ENCODE measurements around the gene RNF114. TPM values are rescaled to one million over a fixed set of nuclear protein-coding genes. Genes with fewer than 3 reads are reported as not detected.

RNF114 gene
- total RNA-seq, 3 donors from 2014 or later: 81.3 to 89.0 (median 88.2) TPM

- ATAC-seq (no peak), DNase-seq (no peak)
- intact Hi-C loops (cut with DNase I, micrococcal nuclease): no loop called here
- peaks cover 17% of the 10 kb centered on the region for H3K4me1 ChIP-seq (ENCODE audit: low read depth)
- H3K9me3 ChIP-seq: no peaks in the 10 kb centered on the region
- TF ChIP-seq CTCF (IDR thresholded peaks at IDR 0.05): no peak
- no peaks in the 10 kb centered on the region for H3K36me3 ChIP-seq (ENCODE audit: low read depth)
- no peak overlapping the region for H3K4me3 ChIP-seq
These were observed 49.4 kb downstream of the RNF114 start for GRCh38 chr20:49985617-49986016.

- H3K4me1 ChIP-seq (ENCODE audit: low read depth): peaks cover 17% of the 10 kb centered on the region
- no peaks in the 10 kb centered on the region for H3K9me3 ChIP-seq
- no peak for TF ChIP-seq CTCF (IDR thresholded peaks at IDR 0.05)
- ATAC-seq: no peak
- intact Hi-C loops (cut with DNase I, micrococcal nuclease): no loop called here
- no peaks in the 10 kb centered on the region for H3K36me3 ChIP-seq (ENCODE audit: low read depth)
- DNase-seq: no peak
- H3K4me3 ChIP-seq: no peak overlapping the region
These were observed 49.9 kb downstream of the RNF114 start for GRCh38 chr20:49986049-49986448.

- intact Hi-C loops (cut with DNase I, micrococcal nuclease): no loop called here
- no peak overlapping the region for H3K4me3 ChIP-seq
- no peaks in the 10 kb centered on the region for H3K36me3 ChIP-seq (ENCODE audit: low read depth)
- DNase-seq (no peak), ATAC-seq (no peak)
- peaks cover 12% of the 10 kb centered on the region for H3K4me1 ChIP-seq (ENCODE audit: low read depth)
- no peak for TF ChIP-seq CTCF (IDR thresholded peaks at IDR 0.05)
- no peaks in the 10 kb centered on the region for H3K9me3 ChIP-seq
These were observed 51.0 kb downstream of the RNF114 start for GRCh38 chr20:49987015-49987867.

GRCh38 chr20:49987868-49988690 is 51.9 kb downstream of the RNF114 start:
- no peak overlapping the region for H3K4me3 ChIP-seq
- H3K4me1 ChIP-seq (ENCODE audit: low read depth): peaks cover 4% of the 10 kb centered on the region
- no peaks in the 10 kb centered on the region for H3K36me3 ChIP-seq (ENCODE audit: low read depth)
- DNase-seq (no peak), ATAC-seq (no peak)
- intact Hi-C loops (cut with DNase I, micrococcal nuclease): no loop called here
- no peak for TF ChIP-seq CTCF (IDR thresholded peaks at IDR 0.05)
- H3K9me3 ChIP-seq: no peaks in the 10 kb centered on the region

GRCh38 chr20:49989234-49990065 is 53.3 kb downstream of the RNF114 start:
- H3K4me1 ChIP-seq (ENCODE audit: low read depth): no peaks in the 10 kb centered on the region
- H3K9me3 ChIP-seq: no peaks in the 10 kb centered on the region
- ATAC-seq (peak; percentile 21), DNase-seq (peak in 1 of 3 donors; percentile 53)
- no peaks in the 10 kb centered on the region for H3K36me3 ChIP-seq (ENCODE audit: low read depth)
- no peak for TF ChIP-seq CTCF (IDR thresholded peaks at IDR 0.05)
- no peak overlapping the region for H3K4me3 ChIP-seq
- intact Hi-C loops (cut with DNase I, micrococcal nuclease): no loop called here
